Fibroblast of skin of back (primary cell): Measurements from ENCODE around the gene C9.
A peak's percentile ranks its signal among the peaks of the same experiment; 100 is the strongest.
"Not testable (repeated sequence)": the region's sequence is repeated elsewhere in the genome, so short reads cannot be mapped to it uniquely, and the experiment has no call there.

Experiments used
- DNase-seq: peaks from one replicate; pipeline ENCODE4 v3.0.0-alpha.2; 2013

C9 gene

DNA sequence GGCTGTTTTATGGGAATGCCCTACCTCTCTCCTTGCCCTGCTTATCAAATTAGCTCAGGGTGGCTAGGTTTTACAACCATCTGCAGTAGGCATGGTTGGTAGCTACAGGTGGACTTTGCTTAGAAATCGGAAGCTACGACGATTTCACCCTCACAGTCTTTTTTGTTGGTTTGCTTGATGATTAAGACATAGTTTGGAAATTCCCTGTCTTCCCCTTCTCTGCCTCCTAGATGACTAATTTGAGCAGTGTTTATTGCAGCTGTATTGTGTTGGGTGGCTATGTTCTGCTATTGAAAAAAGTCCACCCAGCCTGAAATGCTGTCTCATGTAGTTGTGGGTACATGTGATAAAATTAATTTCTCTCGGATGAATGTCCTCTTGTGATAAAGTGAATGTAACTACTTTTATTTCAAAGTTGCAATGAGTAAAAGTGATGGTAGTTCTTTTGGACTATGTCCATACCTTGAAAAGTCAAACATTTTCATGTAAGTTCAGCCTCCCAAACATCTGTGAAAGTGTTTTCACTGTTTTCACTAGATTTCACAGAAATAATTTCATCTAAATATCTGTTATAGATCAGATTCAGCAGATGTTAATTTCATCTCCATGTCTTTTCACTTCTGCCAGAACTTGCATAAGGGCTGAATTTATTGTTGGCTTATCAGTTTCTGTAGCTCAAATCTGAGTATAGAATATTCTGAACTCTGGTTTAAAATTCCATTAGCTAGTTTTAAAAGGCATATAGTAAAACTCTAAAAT is 107.6 kb downstream of the C9 start:
- peak; percentile 56 for DNase-seq

- DNase-seq = no peak
These were observed 108.9 kb downstream of the C9 start for GRCh38 chr5:39255406-39255805.

GRCh38 chr5:39254671-39255070 is 109.6 kb downstream of the C9 start:
- DNase-seq = no peak

DNA sequence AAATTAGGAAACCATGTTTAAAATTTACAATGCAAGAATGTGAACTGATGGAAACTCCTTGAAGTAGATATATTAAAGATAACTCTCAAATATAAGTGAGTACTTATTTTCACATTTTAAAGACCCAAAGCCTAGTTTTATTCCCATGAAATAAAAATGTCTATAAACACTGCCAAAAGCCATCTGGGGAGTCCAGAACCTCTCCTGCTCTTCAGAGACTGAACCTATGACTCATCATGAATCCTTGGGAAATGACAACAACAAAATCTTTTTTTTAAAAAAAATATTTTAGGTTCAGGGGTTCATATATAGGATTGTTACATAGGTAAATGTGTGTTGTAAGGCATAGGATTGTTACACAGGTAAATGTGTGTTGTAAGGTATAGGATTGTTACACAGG is 111.1 kb downstream of the C9 start:
- DNase-seq = peak; percentile 47

- no peak for DNase-seq
These were observed 114.6 kb downstream of the C9 start for GRCh38 chr5:39249564-39250274.

DNA sequence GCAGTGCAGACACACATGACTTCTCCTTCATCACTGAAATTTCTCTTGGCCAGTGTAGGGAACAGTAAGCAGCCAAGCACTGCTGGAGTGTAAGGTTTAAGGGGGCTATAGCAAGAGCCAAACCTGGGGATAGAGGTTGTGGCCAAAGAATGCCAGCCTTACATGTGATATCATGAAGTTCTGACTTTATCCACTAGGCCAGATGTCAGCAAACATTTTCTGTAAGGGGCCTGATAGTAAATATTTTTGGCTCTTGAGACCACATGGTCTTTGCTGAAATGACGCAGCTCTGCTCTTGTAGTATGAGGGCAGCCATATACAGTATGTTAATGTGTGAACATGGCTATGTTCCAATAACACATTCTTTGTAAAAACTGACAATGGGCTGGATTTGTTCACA is 115.2 kb downstream of the C9 start:
- no peak for DNase-seq

DNA sequence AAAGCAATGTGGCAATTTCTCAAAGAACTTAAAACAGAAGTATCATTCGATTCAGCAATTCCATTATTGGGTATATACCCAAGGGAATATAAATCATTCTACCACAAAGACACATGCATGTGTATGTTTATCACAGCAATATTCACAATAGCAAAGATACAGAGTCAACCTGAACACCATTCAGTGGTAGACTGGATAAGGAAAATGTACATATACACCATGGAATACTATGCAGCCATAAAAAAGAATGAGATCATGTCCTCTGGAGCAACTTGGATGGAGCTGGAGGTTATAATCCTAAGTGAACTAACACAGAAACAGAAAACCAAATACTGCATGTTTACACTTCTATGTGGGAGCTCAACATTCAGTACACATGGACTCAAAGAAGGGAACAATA is 123.5 kb downstream of the C9 start:
- no peak for DNase-seq

GRCh38 chr5:39238366-39239105 is 125.8 kb downstream of the C9 start:
- DNase-seq = no peak

DNA sequence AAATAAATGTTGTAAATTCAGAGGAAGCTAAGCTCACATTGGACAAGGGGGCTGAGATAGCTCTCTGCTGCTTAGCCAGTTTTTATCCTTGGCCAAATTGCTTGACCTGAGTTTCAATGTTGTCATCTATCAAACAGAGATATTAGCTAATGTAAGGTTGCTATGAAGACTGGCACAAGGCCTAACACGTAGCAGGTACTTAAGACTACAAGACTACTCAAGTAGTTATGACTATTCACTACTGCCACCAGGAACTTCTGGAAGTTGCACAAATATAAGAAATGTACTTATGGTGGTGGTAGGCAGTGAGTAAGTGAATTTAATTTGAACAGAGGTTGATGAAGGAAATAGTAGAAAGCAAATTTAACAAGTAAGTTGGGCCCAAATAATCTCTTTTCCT is 127.6 kb downstream of the C9 start:
- DNase-seq = no peak

DNA sequence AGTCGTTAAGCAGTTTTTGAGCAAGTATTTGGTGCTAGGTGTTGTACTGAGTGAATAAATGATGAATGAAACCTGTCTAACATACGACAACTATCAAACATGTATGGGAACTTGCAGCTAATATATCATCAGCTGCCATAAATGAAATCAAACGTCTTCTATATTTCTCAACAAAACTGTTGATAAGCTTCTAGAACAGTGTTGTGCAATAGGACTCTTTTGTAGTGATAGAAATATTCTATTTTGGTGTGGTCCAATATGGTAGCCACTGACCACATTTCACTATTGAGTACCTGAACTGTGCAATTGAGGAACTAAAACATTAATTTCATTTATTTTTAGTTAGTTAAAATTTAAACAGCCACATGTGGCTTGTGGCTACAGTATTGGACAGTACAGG is 128.6 kb downstream of the C9 start:
- no peak for DNase-seq

DNA sequence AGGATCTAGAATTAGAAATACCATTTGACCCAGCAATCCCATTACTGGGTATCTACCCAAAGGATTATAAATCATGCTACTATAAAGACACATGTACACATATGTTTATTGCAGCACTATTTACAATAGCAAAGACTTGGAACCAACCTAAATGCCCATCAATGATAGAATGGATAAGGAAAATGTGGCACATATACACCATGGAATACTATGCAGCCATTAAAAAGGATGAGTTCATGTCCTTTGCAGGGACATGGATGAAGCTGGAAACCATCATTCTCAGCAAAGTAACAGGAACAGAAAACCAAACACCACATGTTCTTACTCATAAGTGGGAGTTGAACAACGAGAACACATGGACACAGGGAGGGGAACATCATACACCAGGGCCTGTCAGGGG is 129.8 kb downstream of the C9 start:
- DNase-seq = not testable (repeated sequence)
